GM19395 (cell line): ENCODE measurements around the gene TANGO2.

ENCODE experiments used
- ATAC-seq: cut with Tn5 transposase; IDR thresholded peaks from one replicate; pipeline ENCODE4 v1.9.1; 2021; ENCODE audit warnings: mild to moderate bottlenecking, moderate library complexity; ENCODE audit not compliant: unreplicated experiment

Gene TANGO2, protein sequence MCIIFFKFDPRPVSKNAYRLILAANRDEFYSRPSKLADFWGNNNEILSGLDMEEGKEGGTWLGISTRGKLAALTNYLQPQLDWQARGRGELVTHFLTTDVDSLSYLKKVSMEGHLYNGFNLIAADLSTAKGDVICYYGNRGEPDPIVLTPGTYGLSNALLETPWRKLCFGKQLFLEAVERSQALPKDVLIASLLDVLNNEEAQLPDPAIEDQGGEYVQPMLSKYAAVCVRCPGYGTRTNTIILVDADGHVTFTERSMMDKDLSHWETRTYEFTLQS

DNA sequence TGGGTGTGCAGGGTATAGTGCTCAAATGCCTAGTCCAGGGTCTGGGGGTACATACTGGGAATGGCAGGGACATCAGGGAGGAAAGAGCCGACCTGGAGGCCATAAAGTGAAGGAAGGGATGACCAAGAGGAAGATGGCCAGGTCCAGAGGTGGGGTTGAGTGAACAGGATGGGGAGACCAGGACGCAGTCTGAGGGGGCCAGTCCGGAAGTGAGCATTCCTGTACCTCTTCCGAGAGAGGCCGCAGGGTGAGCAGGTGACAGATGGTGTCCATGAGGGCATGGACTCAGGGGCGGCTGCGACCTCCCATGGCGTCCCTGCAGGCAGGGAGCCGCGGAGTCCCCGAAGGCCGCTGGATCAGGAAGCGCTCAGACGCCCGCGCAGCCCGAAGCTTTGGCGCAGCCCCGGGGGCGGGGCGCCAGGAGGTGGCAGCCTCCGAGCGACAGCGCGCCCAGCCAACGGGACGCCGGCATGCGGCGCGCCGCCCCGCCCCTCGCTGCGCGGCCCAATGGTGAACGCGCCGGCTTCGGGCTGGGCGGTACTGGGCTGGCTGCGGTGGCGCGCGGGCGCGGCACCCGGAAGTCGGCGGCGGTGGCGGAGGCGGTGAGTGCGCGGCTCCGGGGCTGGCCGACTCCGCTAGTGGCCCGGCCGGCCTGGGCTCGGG lies at the start of gene TANGO2:
Gene TANGO2, plus strand, starts transcription at position 578 of the 663 bp plus-strand sequence. CDS start 15,689 bp downstream, outside the sequence.
- peak; percentile 67 for ATAC-seq

DNA sequence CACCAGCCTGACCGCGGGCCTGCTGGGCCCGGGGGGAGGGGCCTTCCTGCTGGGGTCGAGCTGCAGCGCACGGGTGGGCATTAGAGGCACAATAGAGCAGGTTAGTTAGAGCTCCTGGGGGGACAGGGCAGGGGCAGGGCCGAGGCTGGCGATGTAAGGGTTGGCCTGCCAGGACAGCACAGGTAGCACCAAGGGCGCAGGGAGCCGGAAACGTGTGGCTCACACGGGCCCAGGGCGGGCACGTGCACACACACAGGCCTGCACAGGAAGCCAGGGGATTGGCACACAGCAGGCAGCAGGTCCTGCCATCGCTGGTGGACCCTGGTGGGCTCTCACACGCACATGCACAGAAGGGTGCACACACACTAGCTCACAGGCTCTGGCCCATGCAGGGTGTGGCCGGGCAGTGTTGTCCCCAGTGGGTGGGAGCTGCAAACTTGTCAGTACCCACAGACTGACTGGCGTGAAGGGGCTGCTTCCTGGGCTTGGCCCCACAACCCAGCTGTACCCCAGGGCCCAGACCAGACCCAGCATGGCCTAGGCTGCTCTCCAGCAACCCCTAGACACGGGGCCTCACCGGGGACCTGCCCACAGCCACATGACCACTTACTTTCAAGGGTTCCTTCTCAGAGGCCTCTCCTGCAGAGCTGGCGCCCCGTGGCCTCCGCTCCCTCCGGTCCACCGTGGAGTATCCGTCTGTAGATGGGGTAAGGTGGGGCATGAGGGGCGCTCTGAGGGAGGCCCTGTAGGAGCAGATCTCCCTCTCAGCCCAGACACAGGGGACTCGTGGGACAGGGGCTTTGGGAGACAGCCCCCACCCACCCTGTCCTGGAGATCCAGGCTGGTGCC lies 49.4 kb upstream of the TANGO2 start:
- ATAC-seq: no peak

DNA sequence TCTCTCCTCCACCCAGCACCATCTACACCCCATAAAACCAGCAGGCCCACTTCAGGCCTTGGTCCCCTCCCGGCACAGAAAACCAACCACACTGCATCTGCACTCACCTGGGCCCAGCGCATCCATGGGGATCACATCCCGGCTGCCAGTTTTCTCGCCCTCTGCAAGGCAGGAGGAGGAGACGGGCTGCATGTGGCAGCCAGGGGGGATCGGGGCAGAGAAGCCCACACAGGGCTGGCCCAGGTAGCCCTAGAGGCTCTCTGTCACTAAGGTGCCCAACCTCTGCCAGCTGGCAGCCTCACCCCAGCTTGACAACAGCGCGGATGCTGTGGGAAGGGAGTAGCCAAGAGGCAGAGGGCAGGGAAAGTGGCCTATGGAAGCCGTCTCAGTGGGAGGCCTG lies 48.7 kb upstream of the TANGO2 start:
- ATAC-seq: no peak

DNA sequence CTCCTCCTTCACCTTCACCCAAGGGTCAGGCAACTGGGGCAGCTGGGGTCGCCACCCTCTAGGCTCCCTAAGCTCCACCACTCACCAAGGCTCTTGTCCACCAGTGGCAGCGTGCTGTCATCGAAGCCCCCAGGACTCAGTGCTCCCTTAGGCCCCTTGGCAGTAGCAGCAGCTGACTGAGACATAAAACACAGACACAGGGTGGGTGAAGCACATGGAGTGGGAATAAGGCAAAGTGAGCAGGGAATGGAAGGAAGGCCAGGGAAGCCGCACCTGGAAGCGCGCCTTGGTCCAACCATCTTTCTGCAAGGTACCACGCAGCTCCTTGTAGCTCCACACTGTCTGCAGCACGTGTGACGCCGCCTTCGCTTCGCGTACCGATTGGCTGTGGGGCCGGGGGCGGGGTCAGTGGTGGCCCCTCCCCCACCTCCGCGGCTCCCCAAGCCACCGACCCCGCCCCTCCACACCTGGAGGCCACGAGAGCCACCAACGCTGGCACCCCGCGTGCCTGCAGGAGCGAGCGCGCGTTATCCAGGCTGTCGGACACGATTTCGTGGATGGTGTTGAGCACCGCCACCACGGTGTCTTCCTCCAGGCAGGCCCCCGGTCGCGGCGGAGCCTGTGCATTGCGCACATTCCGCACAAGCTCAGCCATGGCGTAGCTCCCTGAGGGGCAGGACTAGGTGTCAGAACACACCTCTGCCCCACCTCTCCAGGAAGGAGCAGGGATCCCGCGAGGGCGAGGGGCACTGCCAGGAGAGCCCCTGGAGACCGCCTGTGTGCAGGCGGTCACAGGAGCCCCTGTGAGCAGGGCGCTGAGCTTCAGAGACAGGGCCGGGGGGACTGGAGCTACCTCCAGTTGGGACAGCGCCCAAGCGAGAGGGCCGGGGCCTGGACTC lies 48.0 kb upstream of the TANGO2 start:
- ATAC-seq: no peak

DNA sequence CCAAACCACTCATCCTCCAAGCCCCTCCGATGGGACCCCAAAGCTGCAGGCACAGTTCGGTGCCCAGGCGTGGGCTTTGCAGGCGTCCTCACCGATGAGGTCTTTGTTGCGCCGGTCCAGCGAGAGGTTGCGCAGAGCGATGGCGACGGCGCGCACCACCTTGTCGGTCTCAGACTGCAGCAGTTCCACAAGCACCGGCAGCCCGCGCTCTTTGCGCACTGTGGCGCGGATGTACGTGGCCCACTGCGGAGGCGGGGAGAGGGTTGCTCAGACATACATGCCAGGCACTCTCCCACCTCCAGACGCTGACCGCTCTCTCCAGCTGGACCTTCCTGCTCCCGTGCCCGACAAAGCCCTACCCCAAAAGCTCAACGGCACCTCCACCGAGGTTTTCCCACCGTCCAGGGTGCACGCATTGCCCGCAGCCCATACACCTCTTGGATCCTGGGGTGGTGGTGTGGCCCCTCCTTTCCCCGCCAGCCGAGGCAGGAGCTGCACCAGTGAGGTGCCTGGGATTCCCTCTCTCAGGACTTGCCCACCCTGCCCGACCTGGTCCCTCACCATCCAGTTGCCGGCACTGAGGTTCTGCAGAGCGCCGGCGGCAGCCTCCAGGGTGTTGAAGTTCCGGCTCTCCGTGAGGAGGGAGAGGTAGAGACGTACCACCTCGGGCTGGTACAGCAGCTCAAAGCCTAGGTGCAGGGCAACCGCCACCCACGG lies 47.2 kb upstream of the TANGO2 start:
- ATAC-seq: no peak

DNA sequence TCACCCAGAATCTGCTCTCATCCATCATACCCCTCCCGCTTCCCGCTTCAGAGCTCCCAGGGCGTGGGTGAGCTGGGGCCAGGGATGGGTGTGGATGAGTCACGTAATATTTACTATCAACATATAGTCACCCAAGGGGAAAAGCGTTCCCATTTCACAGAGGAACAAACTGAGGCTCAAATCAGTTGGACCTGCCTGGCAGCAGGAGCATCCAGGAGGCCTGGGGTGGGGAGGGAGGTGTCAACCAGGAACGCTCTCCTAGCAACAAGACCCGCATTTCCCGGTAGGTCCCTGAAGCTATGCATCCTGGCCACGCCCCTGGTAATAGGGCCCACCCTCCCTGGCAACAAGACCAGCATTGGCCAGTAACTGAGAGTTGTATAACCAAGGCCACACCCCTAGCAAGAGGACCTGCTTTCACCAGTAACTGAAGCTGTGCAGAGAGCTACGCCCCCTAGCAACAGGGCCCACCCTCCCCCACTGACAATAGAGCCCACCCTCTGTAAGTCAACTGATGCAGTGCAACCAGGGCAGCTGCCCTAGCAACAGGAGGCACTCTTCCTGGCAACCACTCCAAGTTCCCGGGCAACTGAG lies 46.5 kb upstream of the TANGO2 start:
- no peak for ATAC-seq

DNA sequence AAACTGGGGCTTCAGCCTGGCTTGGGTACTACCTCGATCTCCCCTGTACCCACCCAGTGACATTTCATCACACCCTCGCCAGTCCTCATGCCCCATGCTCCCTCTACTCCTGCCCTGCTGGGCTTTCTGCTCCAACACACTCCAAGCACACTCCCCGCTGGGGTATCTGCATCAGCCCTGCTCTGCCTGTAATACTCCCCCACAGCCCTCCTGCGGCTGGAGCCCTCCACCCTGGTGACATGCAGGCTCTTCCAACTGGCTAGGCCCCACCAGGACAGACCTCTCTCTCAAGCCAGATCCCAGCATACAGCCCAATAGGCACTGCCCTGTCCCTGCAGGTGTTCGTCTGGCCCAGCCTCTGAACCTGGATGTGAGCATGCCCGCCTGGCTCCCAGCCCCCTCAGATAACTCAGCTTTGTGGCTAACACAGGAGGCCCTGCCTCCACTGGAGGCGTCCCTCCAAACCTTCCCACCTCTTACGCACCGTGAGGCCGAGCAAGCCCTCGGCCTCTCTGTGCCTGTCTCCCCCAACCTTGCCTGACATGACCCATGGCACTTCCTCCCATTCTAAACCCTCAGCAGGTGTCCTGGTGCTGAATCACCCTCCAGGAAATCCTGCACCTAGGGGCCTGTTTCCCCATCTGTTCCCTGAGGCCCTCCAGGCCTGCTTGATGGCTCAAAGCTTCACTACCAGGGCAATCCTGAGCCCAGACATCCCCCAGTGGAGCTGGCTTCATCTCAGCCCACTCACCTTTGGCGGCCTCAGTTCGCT lies 45.8 kb upstream of the TANGO2 start:
- ATAC-seq: no peak

DNA sequence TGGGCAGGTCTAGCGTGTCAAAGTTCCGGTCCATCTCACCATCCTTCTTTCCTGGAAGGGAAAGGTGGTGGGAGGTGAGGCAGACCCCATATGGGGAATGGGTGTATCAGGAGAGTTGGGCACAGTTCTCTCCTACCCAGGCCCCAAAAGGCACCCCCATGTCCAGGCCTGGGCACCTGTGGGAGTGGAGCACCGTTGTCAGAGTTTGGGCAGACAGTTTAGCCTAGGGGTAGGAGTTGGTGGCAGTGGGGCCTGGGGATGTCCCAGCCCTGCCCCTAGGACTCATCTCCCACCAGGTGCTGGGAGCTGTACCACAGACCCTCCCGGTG lies 45.2 kb upstream of the TANGO2 start:
- no peak for ATAC-seq

DNA sequence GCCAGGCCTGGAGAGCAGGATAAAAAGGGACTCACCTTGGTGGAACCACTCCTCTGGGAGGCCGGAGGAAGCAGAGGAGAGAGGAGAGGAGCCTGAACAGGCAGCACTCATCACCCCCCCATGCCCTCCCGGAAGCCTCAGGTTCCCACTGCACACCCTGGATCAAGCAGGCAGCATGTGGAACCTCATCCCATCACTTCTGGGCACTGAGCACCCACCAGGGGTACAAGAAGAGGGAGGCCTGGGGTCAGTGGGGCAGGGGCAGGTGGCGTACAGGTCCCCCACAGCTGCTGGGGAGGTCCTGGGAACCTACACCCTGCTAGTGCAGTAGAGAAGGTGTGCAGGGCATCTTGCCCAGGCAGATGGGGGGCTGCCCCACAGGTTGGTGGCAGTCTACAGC lies 44.2 kb upstream of the TANGO2 start:
- no peak for ATAC-seq

DNA sequence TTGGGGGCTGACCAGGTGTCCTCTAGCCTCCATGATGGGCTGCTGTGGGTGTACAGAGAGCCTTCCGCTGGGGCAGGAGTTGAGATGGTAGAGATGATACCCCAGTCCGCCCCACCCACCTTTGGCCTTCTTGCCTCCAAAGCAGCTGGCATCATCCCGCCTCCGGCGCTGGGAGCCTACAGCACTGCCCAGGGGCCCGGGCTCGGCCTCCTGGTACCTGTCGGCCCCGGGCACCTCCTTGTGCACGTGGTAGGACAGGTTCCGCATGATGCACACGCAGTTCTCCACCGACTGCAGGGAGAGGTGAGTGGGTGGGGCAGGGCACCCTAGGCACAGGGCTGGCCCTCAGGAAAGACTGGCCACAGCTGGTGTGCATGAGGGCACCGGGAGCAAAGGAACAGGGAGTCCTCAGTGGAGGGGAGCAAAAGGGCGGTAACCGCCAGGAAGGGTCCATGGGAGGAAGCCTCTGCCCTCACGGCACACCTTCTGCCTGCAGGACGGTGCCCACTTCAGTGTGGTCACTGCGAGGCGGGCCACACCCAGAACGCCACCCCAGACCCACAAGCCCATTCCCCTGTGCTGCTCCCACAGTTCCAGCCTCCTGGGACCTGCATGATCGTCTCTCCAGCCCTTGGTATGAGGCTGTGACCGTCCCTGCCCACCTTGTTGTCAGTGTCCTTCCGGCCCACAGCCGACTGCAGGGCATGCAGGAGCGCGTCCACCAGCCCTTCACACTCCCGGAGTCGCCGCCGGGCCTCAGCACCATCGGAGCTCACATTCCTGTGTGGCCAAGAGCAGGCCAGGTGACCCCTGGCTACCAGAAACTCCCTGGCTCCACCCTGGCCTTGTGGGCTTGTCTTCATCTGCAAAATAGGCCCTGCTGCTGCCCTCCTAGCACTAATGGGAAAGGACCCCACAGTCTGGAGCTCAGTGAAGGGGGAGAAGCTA lies 43.3 kb upstream of the TANGO2 start:
- no peak for ATAC-seq

DNA sequence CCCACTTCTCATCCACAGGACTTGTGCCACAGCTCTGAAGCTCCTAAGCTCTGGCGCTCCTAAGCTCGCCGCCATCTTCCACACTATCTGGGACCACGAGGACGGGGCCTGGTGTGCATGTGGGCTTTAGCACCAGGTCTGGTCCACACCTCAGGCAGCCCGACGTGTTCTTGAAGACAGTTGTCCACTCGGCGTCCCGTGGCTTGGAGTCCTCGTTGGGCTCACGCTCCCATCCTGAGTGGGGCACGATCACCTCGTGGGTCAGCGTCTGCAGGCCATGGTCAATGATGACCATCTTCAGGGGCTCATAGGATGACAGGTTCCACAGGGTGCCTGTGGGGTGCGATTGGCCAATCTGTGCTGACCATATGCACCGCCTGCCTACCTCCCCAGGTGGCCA lies 42.2 kb upstream of the TANGO2 start:
- no peak for ATAC-seq

DNA sequence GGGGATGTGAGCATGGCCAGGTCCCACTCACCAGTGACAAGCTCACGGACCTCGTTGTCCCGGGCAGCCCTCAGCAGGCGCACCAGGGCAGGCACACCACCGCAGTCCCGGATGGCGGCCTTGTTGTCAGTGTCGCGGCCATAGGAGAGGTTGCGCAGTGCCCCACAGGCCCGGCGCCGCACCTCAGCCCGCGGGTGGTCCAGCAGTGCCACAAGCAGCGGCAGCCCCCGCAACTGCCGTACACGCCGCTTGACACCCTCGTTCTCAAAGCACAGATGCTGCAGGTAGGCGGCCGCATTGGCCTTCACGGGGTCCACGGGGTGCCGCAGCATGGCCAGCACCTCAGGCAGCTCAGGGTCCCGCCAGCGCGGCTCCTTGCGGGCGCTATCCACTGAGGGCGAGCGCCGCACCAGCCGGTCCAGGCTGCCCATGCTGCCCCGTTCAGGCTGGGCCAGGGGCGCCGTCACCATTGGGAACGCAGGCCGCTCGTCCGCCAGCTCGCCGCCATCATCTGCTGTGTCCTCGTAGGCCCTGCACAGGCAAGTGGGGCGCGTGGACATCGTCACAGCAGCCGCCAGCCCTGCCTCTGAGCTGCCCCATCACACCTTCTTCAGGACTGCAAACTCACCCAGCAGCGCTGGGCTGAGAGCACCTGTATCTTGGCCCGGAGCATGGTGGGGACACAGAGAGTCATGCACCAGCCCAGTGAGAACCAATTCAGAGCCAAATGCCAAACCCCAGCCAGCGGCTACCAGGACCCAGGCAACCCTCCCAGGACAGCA lies 41.0 kb upstream of the TANGO2 start:
- no peak for ATAC-seq

DNA sequence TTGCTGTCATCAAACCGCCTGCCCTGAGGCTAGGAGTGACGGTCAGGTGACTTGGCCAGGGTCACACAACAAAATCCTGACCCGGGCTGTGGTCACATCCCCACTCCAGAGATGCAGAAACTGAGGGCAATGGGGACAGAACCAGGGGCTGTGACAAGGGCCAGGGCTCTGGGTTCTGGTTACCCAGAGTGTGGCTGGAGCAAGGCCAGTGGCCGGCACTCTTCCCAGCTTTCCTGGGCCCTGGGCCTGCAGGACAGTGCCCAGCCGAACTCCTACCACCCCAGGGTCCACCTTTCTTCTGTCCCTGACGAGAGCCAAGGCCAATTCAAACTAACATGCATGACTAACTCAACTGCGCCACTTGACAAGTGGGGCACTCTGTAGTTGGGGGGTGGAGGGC lies 40.1 kb upstream of the TANGO2 start:
- no peak for ATAC-seq

DNA sequence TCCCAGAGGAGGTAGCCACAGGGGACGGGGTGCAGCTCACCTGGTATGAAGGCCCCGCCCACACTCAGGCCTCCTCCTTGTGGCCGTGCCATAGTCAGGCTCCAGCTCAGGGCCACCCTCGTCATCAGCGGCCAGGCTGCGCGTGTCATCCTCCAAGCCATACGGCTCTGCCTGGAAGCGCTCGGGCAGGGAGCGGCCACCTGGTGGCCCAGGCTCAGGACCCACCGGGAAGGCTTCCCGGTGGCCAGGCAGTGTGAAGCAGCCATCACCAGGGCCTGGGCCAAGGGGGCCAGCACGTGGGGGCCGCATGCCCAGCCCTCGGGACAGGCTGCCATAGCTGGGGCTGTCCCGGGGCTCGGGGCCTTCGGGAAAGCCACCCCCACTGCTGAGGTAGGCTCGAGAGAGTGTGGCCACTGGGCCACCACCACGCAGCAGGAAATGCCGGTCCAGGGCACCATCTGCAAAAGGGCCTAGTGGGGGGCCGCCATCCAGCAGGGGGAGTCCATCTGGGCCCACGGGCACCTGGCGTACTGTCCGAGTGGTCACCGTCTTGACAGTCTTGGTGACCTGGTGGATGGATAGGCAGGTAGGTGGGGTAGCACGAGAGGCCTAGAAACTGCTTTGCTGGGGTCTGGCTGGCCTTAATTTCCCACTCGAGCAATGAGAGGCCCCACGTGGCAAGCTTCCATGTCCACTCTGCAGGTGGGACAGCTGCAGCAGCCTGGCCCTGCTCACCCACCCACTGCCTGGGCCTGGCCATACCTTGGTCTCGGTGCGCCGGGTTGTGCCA lies 39.5 kb upstream of the TANGO2 start:
- ATAC-seq: no peak

DNA sequence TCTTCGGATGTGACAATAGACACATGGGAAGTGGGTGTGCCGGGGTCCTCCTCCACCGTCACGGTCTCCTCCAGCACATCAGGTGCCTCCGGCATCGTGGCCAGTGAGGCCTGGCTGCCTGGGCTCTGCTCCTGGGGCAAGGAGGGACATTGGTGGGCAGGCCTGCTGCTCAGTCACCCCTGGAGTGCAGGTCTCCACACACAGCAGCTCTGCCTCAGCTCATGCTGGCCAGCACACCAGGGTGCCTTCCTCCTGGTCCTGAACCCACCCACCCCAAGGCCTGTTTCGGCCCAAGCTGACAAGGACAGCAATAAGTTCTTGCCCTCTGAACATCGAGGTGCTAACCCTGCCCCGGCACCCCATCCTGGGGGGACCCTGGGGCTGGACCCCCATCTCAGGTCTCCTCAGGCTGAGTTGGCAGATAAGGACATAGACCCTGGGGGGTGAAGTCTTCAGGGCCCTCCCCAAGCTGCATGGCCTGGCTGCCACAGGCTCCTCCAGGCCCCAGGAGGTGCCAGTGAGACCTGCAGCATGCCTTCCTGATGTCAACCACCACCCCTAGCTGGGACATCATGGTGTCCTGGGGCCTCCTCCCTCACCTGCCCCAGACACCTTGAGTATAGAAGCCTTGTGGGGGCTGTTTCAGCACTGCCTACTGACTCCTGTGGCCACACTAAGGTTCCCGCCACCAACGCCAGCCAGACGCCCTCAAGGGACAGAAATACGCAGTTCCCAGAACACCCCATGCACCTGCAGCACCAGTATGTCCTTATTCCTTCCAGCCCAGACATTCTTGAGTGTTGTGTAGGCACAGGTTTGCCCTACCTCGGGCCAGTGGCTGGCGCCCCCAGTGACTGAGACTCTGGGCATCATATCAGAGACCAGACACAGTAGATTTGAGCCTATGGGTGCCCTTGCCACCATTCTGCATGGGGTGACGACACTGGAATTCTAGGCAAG lies 38.7 kb upstream of the TANGO2 start:
- ATAC-seq: no peak
